Thymus (tissue), 11 donors: ENCODE measurements around the gene COBL. TPM values are rescaled to one million over a fixed set of nuclear protein-coding genes. Genes with fewer than 3 reads are reported as not detected.

Experiments
- DNase-seq, 9 donors: peaks; one replicate each; pipeline ENCODE4 v3.0.0-alpha.2; 2013; ENCODE audit warnings: low spot score in 9 of 9, low read depth in 6 of 9, missing footprints in 1 of 9
- H3K27ac ChIP-seq, 2 donors: one replicate each; pipeline ENCODE4 v1.5.1; 2013; ENCODE audit warnings: control low read depth in 1 of 2, low read depth in 1 of 2, low read length in 1 of 2, mild to moderate bottlenecking in 1 of 2, moderate library complexity in 1 of 2
- H3K27me3 ChIP-seq, 2 donors: one replicate each; pipeline ENCODE4 v1.5.1; 2013; ENCODE audit warnings: low read length in 1 of 2; ENCODE audit not compliant: control insufficient read depth in 2 of 2, insufficient read depth in 1 of 2
- H3K36me3 ChIP-seq, 2 donors: one replicate each; pipeline ENCODE4 v1.5.1; 2013; ENCODE audit warnings: low read length in 1 of 2, mild to moderate bottlenecking in 1 of 2, moderate library complexity in 1 of 2; ENCODE audit not compliant: control insufficient read depth in 2 of 2, insufficient read depth in 2 of 2
- H3K4me1 ChIP-seq, 2 donors: one replicate each; pipeline ENCODE4 v1.5.1; 2013; ENCODE audit warnings: low read length in 2 of 2; ENCODE audit not compliant: control insufficient read depth in 2 of 2, insufficient read depth in 2 of 2
- H3K4me3 ChIP-seq, 2 donors: one replicate each; pipeline ENCODE4 v1.5.1; 2013; ENCODE audit warnings: low read length in 2 of 2, control low read depth in 1 of 2, mild to moderate bottlenecking in 1 of 2
- H3K9me3 ChIP-seq, 2 donors: one replicate each; pipeline ENCODE4 v1.5.1; 2013; ENCODE audit warnings: low read length in 1 of 2, mild to moderate bottlenecking in 1 of 2; ENCODE audit not compliant: control insufficient read depth in 2 of 2, insufficient read depth in 1 of 2
- WGBS: extraction: QIAGEN DNeasy Blood & Tissue Kit; methylation state at CpG from one replicate; pipeline ENCODE4 v1.1.7; 2013; 5-methylcytosine and 5-hydroxymethylcytosine counted together
- polyA plus RNA-seq: library from polyadenylated mRNA; stranded (reverse); fragments of 200-250 nt; gene quantifications from one replicate; pipeline ENCODE4 v1.2.3, GENCODE V29; 2013
- total RNA-seq: library from RNA; stranded (reverse); fragments of 120-200 nt; gene quantifications from one replicate; pipeline ENCODE4 v1.2.4, GENCODE V29; 2013
- donor health status: healthy.

Gene COBL
- total and polyA plus RNA-seq, 2 donors = 0.66 to 2.0 TPM

- H3K9me3 ChIP-seq = no peaks in the 10 kb centered on the region
- H3K27ac ChIP-seq = no peak overlapping the region
- DNase-seq = no peak
- H3K27me3 ChIP-seq = no peaks in the 10 kb centered on the region
- WGBS = 93% methylated on average over 6 of the region's 6 CpGs
- H3K36me3 ChIP-seq = no peaks in the 10 kb centered on the region
- no peaks in the 10 kb centered on the region for H3K4me1 ChIP-seq
- no peak overlapping the region for H3K4me3 ChIP-seq
These were observed 342.8 kb downstream of the COBL start for GRCh38 chr7:50973814-50974213.

DNA sequence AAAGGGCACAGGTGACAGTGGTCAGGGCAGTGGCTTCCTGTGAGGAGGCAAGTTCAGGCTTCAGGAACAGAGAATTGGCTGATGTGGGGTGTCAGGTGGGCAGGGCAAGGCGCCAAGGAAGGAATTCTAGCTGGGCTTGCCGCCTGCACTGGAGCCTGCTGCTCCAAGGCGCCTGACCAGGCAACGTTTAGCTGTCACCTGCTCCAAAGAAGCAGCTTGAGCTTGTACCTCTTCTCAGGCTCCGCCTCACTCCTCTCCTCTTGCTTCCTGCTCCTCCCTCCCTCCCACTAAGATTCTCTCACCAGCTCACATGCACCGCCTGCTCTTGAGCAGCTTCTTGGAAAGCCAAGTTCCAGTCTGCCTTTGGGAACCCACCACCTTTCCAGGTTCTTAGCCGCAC, 346.5 kb downstream of the COBL start:
- no peaks in the 10 kb centered on the region for H3K36me3 ChIP-seq
- no peaks in the 10 kb centered on the region for H3K4me1 ChIP-seq
- no peak overlapping the region for H3K4me3 ChIP-seq
- H3K27ac ChIP-seq = no peak overlapping the region
- no peaks in the 10 kb centered on the region for H3K9me3 ChIP-seq
- no peaks in the 10 kb centered on the region for H3K27me3 ChIP-seq
- DNase-seq = no peak
- WGBS = 83% methylated on average over 7 of the region's 7 CpGs
